ENCODE results near the gene PCSK5. TPM values are rescaled to one million over a fixed set of nuclear protein-coding genes. Genes with fewer than 3 reads are reported as not detected.
A peak's percentile ranks its signal among the peaks of the same experiment; 100 is the strongest.

PCSK5 gene
- total RNA-seq, 1 experiment from 2014 or later: 18.6 TPM

GRCh38 chr9:75871624-75872023, 18.8 kb upstream of the PCSK5 start:
- Histone ChIP-seq H3K4me3 (no peak overlapping the region), H3K9me3 (replicated peaks) (no peaks in the 10 kb centered on the region), H3K36me3 (no peaks in the 10 kb centered on the region), H3K27ac (no peak overlapping the region), H3K27me3 (no peaks in the 10 kb centered on the region), H3K4me1 (no peaks in the 10 kb centered on the region)
- DNase-seq: no peak

GRCh38 chr9:75873712-75874111, 16.8 kb upstream of the PCSK5 start:
- no peaks in the 10 kb centered on the region for H3K4me1 ChIP-seq
- DNase-seq: no peak
- no peaks in the 10 kb centered on the region for H3K36me3 ChIP-seq
- no peak overlapping the region for H3K27ac ChIP-seq
- no peaks in the 10 kb centered on the region for H3K27me3 ChIP-seq
- no peak overlapping the region for H3K4me3 ChIP-seq
- no peaks in the 10 kb centered on the region for H3K9me3 ChIP-seq (replicated peaks)

- no peak overlapping the region for H3K27ac ChIP-seq
- H3K27me3 ChIP-seq: no peaks in the 10 kb centered on the region
- no peak overlapping the region for H3K4me3 ChIP-seq
- H3K36me3 ChIP-seq: no peaks in the 10 kb centered on the region
- no peaks in the 10 kb centered on the region for H3K9me3 ChIP-seq (replicated peaks)
- no peak for DNase-seq
- H3K4me1 ChIP-seq: no peaks in the 10 kb centered on the region
Measured at GRCh38 chr9:75876999-75877640, 13.4 kb upstream of the PCSK5 start.

GRCh38 chr9:75878488-75878860, 12.0 kb upstream of the PCSK5 start:
- no peaks in the 10 kb centered on the region for H3K36me3 ChIP-seq
- no peaks in the 10 kb centered on the region for H3K27me3 ChIP-seq
- no peak for DNase-seq
- no peaks in the 10 kb centered on the region for H3K4me1 ChIP-seq
- no peaks in the 10 kb centered on the region for H3K9me3 ChIP-seq (replicated peaks)
- no peak overlapping the region for H3K4me3 ChIP-seq
- no peak overlapping the region for H3K27ac ChIP-seq

GRCh38 chr9:75880618-75881017, 9.9 kb upstream of the PCSK5 start:
- Histone ChIP-seq H3K36me3 (no peaks in the 10 kb centered on the region), H3K4me3 (no peak overlapping the region), H3K4me1 (no peaks in the 10 kb centered on the region), H3K27ac (no peak overlapping the region), H3K9me3 (replicated peaks) (no peaks in the 10 kb centered on the region), H3K27me3 (no peaks in the 10 kb centered on the region)
- DNase-seq: no peak

GRCh38 chr9:75881761-75882160, 8.7 kb upstream of the PCSK5 start:
- no peaks in the 10 kb centered on the region for H3K27me3 ChIP-seq
- no peak for DNase-seq
- no peaks in the 10 kb centered on the region for H3K36me3 ChIP-seq
- H3K27ac ChIP-seq: no peak overlapping the region
- H3K9me3 ChIP-seq (replicated peaks): no peaks in the 10 kb centered on the region
- no peak overlapping the region for H3K4me3 ChIP-seq
- H3K4me1 ChIP-seq: no peaks in the 10 kb centered on the region

- DNase-seq: no peak
- Histone ChIP-seq H3K4me1 (0 out of 2 replicates have a peak, but pooled peaks cover 3% of the 10 kb centered on the region), H3K27ac (no peak overlapping the region), H3K27me3 (no peaks in the 10 kb centered on the region), H3K4me3 (no peak overlapping the region), H3K9me3 (replicated peaks) (no peaks in the 10 kb centered on the region), H3K36me3 (no peaks in the 10 kb centered on the region)
Measured at GRCh38 chr9:75885652-75886051, 4.8 kb upstream of the PCSK5 start.

GRCh38 chr9:75889577-75889976, 896 bp upstream of the PCSK5 start:
- Histone ChIP-seq H3K4me3 (peak overlapping the region; percentile 89), H3K27ac (peak overlapping the region; percentile 91), H3K9me3 (replicated peaks) (no peaks in the 10 kb centered on the region), H3K36me3 (no peaks in the 10 kb centered on the region; the same call in 1 of the 2 replicates), H3K27me3 (no peaks in the 10 kb centered on the region), H3K4me1 (0 out of 2 replicates have a peak, but pooled peaks cover 7% of the 10 kb centered on the region)
- DNase-seq: peak; percentile 35 to 60

- peak overlapping the region; percentile 89 for H3K4me3 ChIP-seq
- no peaks in the 10 kb centered on the region; the same call in 1 of the 2 replicates for H3K36me3 ChIP-seq
- H3K4me1 ChIP-seq: 0 out of 2 replicates have a peak, but pooled peaks cover 7% of the 10 kb centered on the region
- no peaks in the 10 kb centered on the region for H3K9me3 ChIP-seq (replicated peaks)
- H3K27me3 ChIP-seq: no peaks in the 10 kb centered on the region
- peak overlapping the region; percentile 91 for H3K27ac ChIP-seq
- peak; percentile 49 to 76 for DNase-seq
Measured at GRCh38 chr9:75889977-75890471, 449 bp upstream of the PCSK5 start.

- peak; percentile 71 to 73 for DNase-seq
- Histone ChIP-seq H3K36me3 (no peaks in the 10 kb centered on the region; the same call in 1 of the 2 replicates), H3K27ac (peak overlapping the region; percentile 91), H3K9me3 (replicated peaks) (no peaks in the 10 kb centered on the region), H3K27me3 (no peaks in the 10 kb centered on the region), H3K4me3 (peak overlapping the region; percentile 89), H3K4me1 (0 out of 2 replicates have a peak, but pooled peaks cover 7% of the 10 kb centered on the region)
Measured at GRCh38 chr9:75891277-75891741, 836 bp downstream of the PCSK5 start.

GRCh38 chr9:75891771-75892215, 1.3 kb downstream of the PCSK5 start:
- DNase-seq: peak; percentile 47 to 56
- H3K27me3 ChIP-seq: no peaks in the 10 kb centered on the region
- peak overlapping the region; percentile 89 for H3K4me3 ChIP-seq
- peak overlapping the region; percentile 91 for H3K27ac ChIP-seq
- H3K4me1 ChIP-seq: 0 out of 2 replicates have a peak, but pooled peaks cover 7% of the 10 kb centered on the region
- no peaks in the 10 kb centered on the region for H3K9me3 ChIP-seq (replicated peaks)
- H3K36me3 ChIP-seq: no peaks in the 10 kb centered on the region; the same call in 1 of the 2 replicates

GRCh38 chr9:75892216-75892911, 1.9 kb downstream of the PCSK5 start:
- Histone ChIP-seq H3K9me3 (replicated peaks) (no peaks in the 10 kb centered on the region), H3K27ac (peak overlapping the region; percentile 91)
- peak; percentile 56 to 63 for DNase-seq

GRCh38 chr9:75893106-75893505, 2.6 kb downstream of the PCSK5 start:
- Histone ChIP-seq H3K27me3 (no peaks in the 10 kb centered on the region), H3K36me3 (no peaks in the 10 kb centered on the region; the same call in 1 of the 2 replicates), H3K9me3 (replicated peaks) (no peaks in the 10 kb centered on the region), H3K27ac (no peak overlapping the region), H3K4me1 (0 out of 2 replicates have a peak, but pooled peaks cover 7% of the 10 kb centered on the region), H3K4me3 (peak overlapping the region; percentile 89)
- DNase-seq: no peak

More at GRCh38 chr9:75892216-75892911, 1.9 kb downstream of the PCSK5 start:
- H3K4me3 ChIP-seq: peak overlapping the region; percentile 89
- no peaks in the 10 kb centered on the region; the same call in 1 of the 2 replicates for H3K36me3 ChIP-seq
- H3K27me3 ChIP-seq: no peaks in the 10 kb centered on the region
- H3K4me1 ChIP-seq: 0 out of 2 replicates have a peak, but pooled peaks cover 7% of the 10 kb centered on the region

- no peaks in the 10 kb centered on the region for H3K27me3 ChIP-seq
- H3K27ac ChIP-seq: no peak overlapping the region
- no peaks in the 10 kb centered on the region for H3K9me3 ChIP-seq (replicated peaks)
- no peak for DNase-seq
- H3K4me3 ChIP-seq: no peak overlapping the region
- H3K36me3 ChIP-seq: no peaks in the 10 kb centered on the region; the same call in 1 of the 2 replicates
- 0 out of 2 replicates have a peak, but pooled peaks cover 5% of the 10 kb centered on the region for H3K4me1 ChIP-seq
Measured at GRCh38 chr9:75894566-75894965, 4.1 kb downstream of the PCSK5 start.

- Histone ChIP-seq H3K27me3 (no peaks in the 10 kb centered on the region), H3K4me1 (0 out of 2 replicates have a peak, but pooled peaks cover 5% of the 10 kb centered on the region), H3K27ac (no peak overlapping the region), H3K4me3 (no peak overlapping the region), H3K9me3 (replicated peaks) (no peaks in the 10 kb centered on the region), H3K36me3 (no peaks in the 10 kb centered on the region; the same call in 1 of the 2 replicates)
- no peak for DNase-seq
Measured at GRCh38 chr9:75895112-75895511, 4.6 kb downstream of the PCSK5 start.

Data from SJCRH30 (cell line).